GM23338 (cell line): ENCODE data around the gene RBPJ. TPM values are rescaled to one million over a fixed set of nuclear protein-coding genes. Genes with fewer than 3 reads are reported as not detected.

ENCODE experiments used
- ATAC-seq: fragments of 200-7000 bp; cut with Tn5 transposase; 3 replicates; pipeline ENCODE4 v1.9.1; 2020
- DNase-seq: peaks from one replicate; pipeline ENCODE4 v3.0.0-alpha.2; 2015; ENCODE audit warnings: low spot score
- H2AFZ ChIP-seq: fragments of 200-600 bp; sonication (generic); 2 replicates; pipeline ENCODE4 v1.8.0; 2016; ENCODE audit warnings: antibody characterized with exemption, mild to moderate bottlenecking, moderate library complexity
- H3F3A ChIP-seq: fragments of 200-600 bp; sonication (generic); replicated peaks from 2 replicates; pipeline ENCODE4 v1.8.0; 2017; ENCODE audit warnings: antibody characterized with exemption, mixed run types, low read depth
- H3K27ac ChIP-seq: fragments of 200-600 bp; sonication (generic); 2 replicates; pipeline ENCODE4 v1.6.1; 2016; ENCODE audit warnings: low read depth
- H3K27me3 ChIP-seq: fragments of 200-600 bp; sonication (generic); 2 replicates; pipeline ENCODE4 v1.8.0; 2016; ENCODE audit warnings: mild to moderate bottlenecking, mixed run types, moderate library complexity; ENCODE audit not compliant: insufficient read depth
- H3K36me3 ChIP-seq: fragments of 200-600 bp; sonication (generic); 2 replicates; pipeline ENCODE4 v1.8.0; 2016; ENCODE audit warnings: mild to moderate bottlenecking; ENCODE audit not compliant: insufficient read depth
- H3K4me1 ChIP-seq: fragments of 200-600 bp; sonication (generic); 2 replicates; pipeline ENCODE4 v1.8.0; 2016; ENCODE audit warnings: mild to moderate bottlenecking, moderate library complexity; ENCODE audit not compliant: insufficient read depth
- H3K4me2 ChIP-seq: fragments of 200-600 bp; sonication (generic); 2 replicates; pipeline ENCODE4 v1.7.1; 2017; ENCODE audit warnings: mixed run types
- H3K4me3 ChIP-seq: fragments of 200-600 bp; sonication (generic); 2 replicates; pipeline ENCODE4 v1.6.1; 2016; ENCODE audit warnings: mixed run types
- H3K79me2 ChIP-seq: fragments of 200-600 bp; sonication (generic); replicated peaks from 2 replicates; pipeline ENCODE4 v1.8.0; 2017; ENCODE audit warnings: mild to moderate bottlenecking; ENCODE audit not compliant: insufficient read depth
- H3K9me2 ChIP-seq: fragments of 200-600 bp; sonication (generic); 2 replicates; pipeline ENCODE4 v1.8.0; 2017; ENCODE audit not compliant: insufficient read depth
- H4K20me1 ChIP-seq: fragments of 200-600 bp; sonication (generic); replicated peaks from 2 replicates; pipeline ENCODE4 v1.8.0; 2017; ENCODE audit warnings: mild to moderate bottlenecking; ENCODE audit not compliant: insufficient read depth
- H3K27ac Mint-ChIP-seq: 2 replicates; pipeline ENCODE4 v1.8.0; 2020; ENCODE audit warnings: inconsistent platforms, mild to moderate bottlenecking, moderate library complexity, mixed read lengths
- H3K27me3 Mint-ChIP-seq: 3 replicates; pipeline ENCODE4 v1.8.0; 2022; ENCODE audit warnings: low read depth, mild to moderate bottlenecking, moderate library complexity, mixed read lengths, inconsistent platforms; ENCODE audit not compliant: insufficient read depth, poor library complexity
- H3K36me3 Mint-ChIP-seq: 3 replicates; pipeline ENCODE4 v1.8.0; 2021; ENCODE audit warnings: low read depth, mild to moderate bottlenecking, inconsistent platforms, moderate library complexity, mixed read lengths
- H3K4me1 Mint-ChIP-seq: 3 replicates; pipeline ENCODE4 v1.8.0; 2020; ENCODE audit warnings: mild to moderate bottlenecking, inconsistent platforms, mixed read lengths
- H3K4me3 Mint-ChIP-seq: 3 replicates; pipeline ENCODE4 v1.8.0; 2021; ENCODE audit warnings: moderate library complexity, mild to moderate bottlenecking, inconsistent platforms, mixed read lengths
- H3K9me3 Mint-ChIP-seq: 3 replicates; pipeline ENCODE4 v1.8.0; 2020; ENCODE audit warnings: moderate library complexity, mild to moderate bottlenecking, inconsistent platforms, mixed read lengths
- CREB1 ChIP-seq: fragments of 250-450 bp; sonication (Bioruptor Pico); IDR thresholded peaks from 2 replicates; pipeline ENCODE4 v1.5.0; 2020; ENCODE audit warnings: low read depth, mild to moderate bottlenecking, moderate library complexity
- CTCF ChIP-seq, 2 experiments: fragments of 200-600 bp in 1 of 2; sonication (generic) in 1 of 2; conservative IDR thresholded peaks; 2 replicates each; pipeline versions ENCODE4 v1.5.1 to v1.6.1; 2016 to 2017; ENCODE audit warnings: antibody characterized with exemption in 2 of 2, low read depth in 2 of 2, mild to moderate bottlenecking in 2 of 2, moderate library complexity in 1 of 2
- ETS1 ChIP-seq: IDR thresholded peaks from 2 replicates; pipeline ENCODE4 v1.6.1; 2016; ENCODE audit warnings: antibody characterized with exemption
- EZH2 ChIP-seq: fragments of 200-600 bp; sonication (generic); IDR thresholded peaks from one replicate; pipeline ENCODE4 v1.8.0; 2017; ENCODE audit warnings: antibody characterized with exemption, mild to moderate bottlenecking, low read depth; ENCODE audit not compliant: unreplicated experiment
- JUNB ChIP-seq: IDR thresholded peaks from one replicate; pipeline ENCODE4 v1.6.1; 2016; ENCODE audit warnings: antibody characterized with exemption; ENCODE audit not compliant: unreplicated experiment
- NANOG ChIP-seq: IDR thresholded peaks from 2 replicates; pipeline ENCODE4 v1.6.1; 2016; ENCODE audit warnings: antibody characterized with exemption, borderline replicate concordance
- POLR2AphosphoS5 ChIP-seq: IDR thresholded peaks from 2 replicates; pipeline ENCODE4 v1.6.1; 2016; ENCODE audit warnings: antibody characterized with exemption, low read depth
- STAT1 ChIP-seq: IDR thresholded peaks from one replicate; pipeline ENCODE4 v1.6.1; 2016; ENCODE audit warnings: antibody characterized with exemption; ENCODE audit not compliant: unreplicated experiment
- ZNF331 ChIP-seq: fragments of 250-450 bp; sonication (Bioruptor Pico); IDR thresholded peaks from 2 replicates; pipeline ENCODE4 v1.5.0; 2020; ENCODE audit warnings: low read depth, mild to moderate bottlenecking, moderate library complexity
- polyA plus RNA-seq: library from polyadenylated mRNA; unstranded; fragments of >200 nt; fragmentation: Nextera tagmentation; extraction: Ambion mirVana; gene quantifications from 2 replicates; pipeline ENCODE4 v1.2.1, GENCODE V29; 2016
- total RNA-seq: library from RNA; depleted of rRNA; stranded (reverse); fragments of >200 nt; shearing (Covaris generic); gene quantifications from 2 replicates; pipeline ENCODE4 v1.2.3, GENCODE V29; 2014; rRNA removed

RBPJ gene
- total and polyA plus RNA-seq, 2 experiments from 2014 or later, result 212 to 457 TPM

GRCh38 chr4:26484516-26484915, 163.7 kb downstream of the RBPJ start:
- no peaks in the 10 kb centered on the region for H3F3A ChIP-seq
- DNase-seq (no peak), ATAC-seq (no peak)
- no peaks in the 10 kb centered on the region; the same call in 2 of the 3 replicates for H3K9me3 Mint-ChIP-seq
- no peak overlapping the region for H3K4me2 ChIP-seq
- H3K4me1 Mint-ChIP-seq, result peaks cover 8% of the 10 kb centered on the region; the same call in 2 of the 3 replicates
- no peak overlapping the region for H3K27ac Mint-ChIP-seq
- H3K36me3 Mint-ChIP-seq, result no peaks in the 10 kb centered on the region
- H3K4me1 ChIP-seq, result peaks cover 4% of the 10 kb centered on the region; the same call in 1 of the 2 replicates
- H3K36me3 ChIP-seq, result no peaks in the 10 kb centered on the region
- no peaks in the 10 kb centered on the region for H3K27me3 ChIP-seq
- no peak overlapping the region for H3K27ac ChIP-seq
- no peak overlapping the region for H2AFZ ChIP-seq
- no peaks in the 10 kb centered on the region for H3K79me2 ChIP-seq
- no peak overlapping the region for H3K4me3 ChIP-seq
- no peak overlapping the region for H3K4me3 Mint-ChIP-seq
- H3K9me2 ChIP-seq, result no peaks in the 10 kb centered on the region
- H3K27me3 Mint-ChIP-seq, result peaks cover 5% of the 10 kb centered on the region
- TF ChIP-seq EZH2 (no peak), CREB1 (CRISPR knock-in tag) (no peak), POLR2AphosphoS5 (no peak), STAT1 (no peak), CTCF (conservative IDR thresholded peaks at IDR 0.05; ENCODE audit: low read depth in 2 of 2) (no peak), ZNF331 (no peak), ETS1 (no peak), NANOG (no peak), JUNB (no peak)
- H4K20me1 ChIP-seq, result no peaks in the 10 kb centered on the region

Other genes with a start within 250 kb of the RBPJ start
- gene CCKAR, start 169.5 kb downstream of the RBPJ start, total RNA-seq, result not detected in 2 replicates
- gene CCKAR, start 169.5 kb downstream of the RBPJ start, polyA plus RNA-seq, result not detected in 2 replicates